IMR-90 (cell line): Measurements from ENCODE around the gene LYPD6B.

Experiments
- MXI1 ChIP-seq: IDR thresholded peaks from 2 replicates; pipeline ENCODE4 v1.6.1; 2012; ENCODE audit warnings: low read depth, mild to moderate bottlenecking, low read length, moderate library complexity, borderline replicate concordance
- NFE2L2 ChIP-seq: fragments of 150-350 bp; IDR thresholded peaks from 2 replicates; pipeline ENCODE4 v1.6.1; 2016; ENCODE audit warnings: low read depth, mild to moderate bottlenecking, low read length
- POLR2A ChIP-seq: IDR thresholded peaks from 2 replicates; pipeline ENCODE4 v1.6.1; 2012; ENCODE audit warnings: mild to moderate bottlenecking, low read depth, low read length
- RAD21 ChIP-seq: IDR thresholded peaks from 2 replicates; pipeline ENCODE4 v1.6.1; 2012; ENCODE audit warnings: low read length, improper control_type of control experiment
- TF ChIP-seq, protein P1 (sequence below): conservative IDR thresholded peaks from 2 replicates; pipeline ENCODE4 v1.5.1; 2012; ENCODE audit warnings: mild to moderate bottlenecking, low read depth, low read length, improper control_type of control experiment

GRCh38 chr2:149119368-149119767 is 80.9 kb downstream of the LYPD6B start:
- TF ChIP-seq, protein P1, sequence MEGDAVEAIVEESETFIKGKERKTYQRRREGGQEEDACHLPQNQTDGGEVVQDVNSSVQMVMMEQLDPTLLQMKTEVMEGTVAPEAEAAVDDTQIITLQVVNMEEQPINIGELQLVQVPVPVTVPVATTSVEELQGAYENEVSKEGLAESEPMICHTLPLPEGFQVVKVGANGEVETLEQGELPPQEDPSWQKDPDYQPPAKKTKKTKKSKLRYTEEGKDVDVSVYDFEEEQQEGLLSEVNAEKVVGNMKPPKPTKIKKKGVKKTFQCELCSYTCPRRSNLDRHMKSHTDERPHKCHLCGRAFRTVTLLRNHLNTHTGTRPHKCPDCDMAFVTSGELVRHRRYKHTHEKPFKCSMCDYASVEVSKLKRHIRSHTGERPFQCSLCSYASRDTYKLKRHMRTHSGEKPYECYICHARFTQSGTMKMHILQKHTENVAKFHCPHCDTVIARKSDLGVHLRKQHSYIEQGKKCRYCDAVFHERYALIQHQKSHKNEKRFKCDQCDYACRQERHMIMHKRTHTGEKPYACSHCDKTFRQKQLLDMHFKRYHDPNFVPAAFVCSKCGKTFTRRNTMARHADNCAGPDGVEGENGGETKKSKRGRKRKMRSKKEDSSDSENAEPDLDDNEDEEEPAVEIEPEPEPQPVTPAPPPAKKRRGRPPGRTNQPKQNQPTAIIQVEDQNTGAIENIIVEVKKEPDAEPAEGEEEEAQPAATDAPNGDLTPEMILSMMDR, result no peak
- TF ChIP-seq POLR2A (no peak), NFE2L2 (no peak), MXI1 (no peak), RAD21 (no peak)
